Ecto neural progenitor cell (in vitro differentiated cells): ENCODE measurements around the gene COL11A2.

Experiments
- DNase-seq: peaks from one replicate; pipeline ENCODE4 v3.0.0-alpha.2; 2018; ENCODE audit warnings: low spot score

The COL11A2 gene

GRCh38 chr6:33206864-33207551 is 14.7 kb upstream of the COL11A2 start:
- peak; percentile 94 for DNase-seq

GRCh38 chr6:33206027-33206863 is 14.0 kb upstream of the COL11A2 start:
- DNase-seq = no peak

- DNase-seq = no peak
These were observed 13.1 kb upstream of the COL11A2 start for GRCh38 chr6:33205191-33206026.

- peak; percentile 97 for DNase-seq
These were observed 12.3 kb upstream of the COL11A2 start, which contains the start of gene HSD17B8 for GRCh38 chr6:33204415-33205190. HSD17B8 (plus strand) TSS chr6:33204655; CDS start chr6:33204669, 14 bp downstream.

GRCh38 chr6:33204165-33204414 is 11.8 kb upstream of the COL11A2 start:
- no peak for DNase-seq

GRCh38 chr6:33203443-33204164 is 11.3 kb upstream of the COL11A2 start:
- DNase-seq = no peak

GRCh38 chr6:33202799-33203198 is 10.5 kb upstream of the COL11A2 start:
- DNase-seq = no peak

- DNase-seq = no peak
These were observed 9.7 kb upstream of the COL11A2 start for GRCh38 chr6:33201935-33202334.

- no peak for DNase-seq
These were observed 8.9 kb upstream of the COL11A2 start for GRCh38 chr6:33201147-33201545.

GRCh38 chr6:33200219-33201146 is 8.2 kb upstream of the COL11A2 start, which contains the start of the genes RXRB and SLC39A7:
RXRB (minus strand) TSS chr6:33200665; CDS start chr6:33200476, 189 bp downstream.
SLC39A7 (plus strand) TSS chr6:33200867; CDS start chr6:33201246, 379 bp downstream.
- peak; percentile 98 for DNase-seq

- no peak for DNase-seq
These were observed 7.5 kb upstream of the COL11A2 start for GRCh38 chr6:33199687-33200218.

GRCh38 chr6:33198853-33199436 is 6.7 kb upstream of the COL11A2 start:
- no peak for DNase-seq

- no peak for DNase-seq
These were observed 6.0 kb upstream of the COL11A2 start for GRCh38 chr6:33198159-33198852.

- no peak for DNase-seq
These were observed 5.3 kb upstream of the COL11A2 start for GRCh38 chr6:33197431-33198048.

- no peak for DNase-seq
These were observed 3.3 kb upstream of the COL11A2 start for GRCh38 chr6:33195304-33196165.

GRCh38 chr6:33194431-33194979 is 2.2 kb upstream of the COL11A2 start:
- no peak for DNase-seq

- no peak for DNase-seq
These were observed 1.4 kb upstream of the COL11A2 start for GRCh38 chr6:33193619-33194018.
